Ovary (tissue), 3 donors: ENCODE data around the gene GNL2.

Experiments
- EP300 ChIP-seq: sonication (generic); formaldehyde crosslinking; IDR thresholded peaks from one replicate; pipeline ENCODE4 v1.6.1; 2017; ENCODE audit warnings: antibody characterized with exemption
- TF ChIP-seq, protein P1 (sequence below), 3 donors: fragments of 450-650 bp in 2 of 3; fragments of 200-600 bp in 1 of 3; IDR thresholded peaks; one replicate each; pipeline versions ENCODE4 v1.5.1 to v1.8.0; 2016 to 2022; ENCODE audit warnings: antibody characterized with exemption in 3 of 3, mild to moderate bottlenecking in 1 of 3
- donor health status: DM: no; HTN: no; CAD: no.

DNA sequence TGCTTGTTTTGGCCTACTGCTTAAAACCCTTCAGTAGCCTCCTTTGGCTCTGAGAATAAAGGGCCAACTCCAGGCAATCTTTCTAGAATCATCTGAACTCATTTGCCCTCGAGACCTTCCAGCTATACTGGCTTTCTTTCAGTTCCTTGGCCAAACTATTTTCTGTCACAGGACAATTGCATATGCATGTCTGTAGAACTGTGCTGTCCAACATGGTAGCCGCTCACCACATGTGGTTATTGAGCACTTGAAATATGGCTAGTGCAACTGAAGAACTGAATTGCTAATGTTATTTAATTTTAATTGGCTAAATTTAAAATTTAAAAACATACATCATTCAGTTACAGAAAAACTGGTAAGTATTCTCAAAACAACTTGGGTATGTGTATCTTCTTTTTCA, 14.3 kb upstream of the GNL2 start:
- TF ChIP-seq, protein P1, sequence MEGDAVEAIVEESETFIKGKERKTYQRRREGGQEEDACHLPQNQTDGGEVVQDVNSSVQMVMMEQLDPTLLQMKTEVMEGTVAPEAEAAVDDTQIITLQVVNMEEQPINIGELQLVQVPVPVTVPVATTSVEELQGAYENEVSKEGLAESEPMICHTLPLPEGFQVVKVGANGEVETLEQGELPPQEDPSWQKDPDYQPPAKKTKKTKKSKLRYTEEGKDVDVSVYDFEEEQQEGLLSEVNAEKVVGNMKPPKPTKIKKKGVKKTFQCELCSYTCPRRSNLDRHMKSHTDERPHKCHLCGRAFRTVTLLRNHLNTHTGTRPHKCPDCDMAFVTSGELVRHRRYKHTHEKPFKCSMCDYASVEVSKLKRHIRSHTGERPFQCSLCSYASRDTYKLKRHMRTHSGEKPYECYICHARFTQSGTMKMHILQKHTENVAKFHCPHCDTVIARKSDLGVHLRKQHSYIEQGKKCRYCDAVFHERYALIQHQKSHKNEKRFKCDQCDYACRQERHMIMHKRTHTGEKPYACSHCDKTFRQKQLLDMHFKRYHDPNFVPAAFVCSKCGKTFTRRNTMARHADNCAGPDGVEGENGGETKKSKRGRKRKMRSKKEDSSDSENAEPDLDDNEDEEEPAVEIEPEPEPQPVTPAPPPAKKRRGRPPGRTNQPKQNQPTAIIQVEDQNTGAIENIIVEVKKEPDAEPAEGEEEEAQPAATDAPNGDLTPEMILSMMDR (IDR thresholded peaks at IDR 0.05) = no peak
- no peak for TF ChIP-seq EP300
